ENCODE results near the gene ROR1. TPM values are rescaled to one million over a fixed set of nuclear protein-coding genes. Genes with fewer than 3 reads are reported as not detected.

ROR1 gene
- total RNA-seq, 1 experiment from 2014 or later, result 56.3 TPM

GRCh38 chr1:63937461-63938022 lies 163.7 kb downstream of the ROR1 start (continued):
- TF ChIP-seq, protein P1, sequence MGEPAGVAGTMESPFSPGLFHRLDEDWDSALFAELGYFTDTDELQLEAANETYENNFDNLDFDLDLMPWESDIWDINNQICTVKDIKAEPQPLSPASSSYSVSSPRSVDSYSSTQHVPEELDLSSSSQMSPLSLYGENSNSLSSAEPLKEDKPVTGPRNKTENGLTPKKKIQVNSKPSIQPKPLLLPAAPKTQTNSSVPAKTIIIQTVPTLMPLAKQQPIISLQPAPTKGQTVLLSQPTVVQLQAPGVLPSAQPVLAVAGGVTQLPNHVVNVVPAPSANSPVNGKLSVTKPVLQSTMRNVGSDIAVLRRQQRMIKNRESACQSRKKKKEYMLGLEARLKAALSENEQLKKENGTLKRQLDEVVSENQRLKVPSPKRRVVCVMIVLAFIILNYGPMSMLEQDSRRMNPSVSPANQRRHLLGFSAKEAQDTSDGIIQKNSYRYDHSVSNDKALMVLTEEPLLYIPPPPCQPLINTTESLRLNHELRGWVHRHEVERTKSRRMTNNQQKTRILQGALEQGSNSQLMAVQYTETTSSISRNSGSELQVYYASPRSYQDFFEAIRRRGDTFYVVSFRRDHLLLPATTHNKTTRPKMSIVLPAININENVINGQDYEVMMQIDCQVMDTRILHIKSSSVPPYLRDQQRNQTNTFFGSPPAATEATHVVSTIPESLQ (CRISPR knock-in tag; IDR thresholded peaks at IDR 0.05), result no peak
- TF ChIP-seq, protein P2, sequence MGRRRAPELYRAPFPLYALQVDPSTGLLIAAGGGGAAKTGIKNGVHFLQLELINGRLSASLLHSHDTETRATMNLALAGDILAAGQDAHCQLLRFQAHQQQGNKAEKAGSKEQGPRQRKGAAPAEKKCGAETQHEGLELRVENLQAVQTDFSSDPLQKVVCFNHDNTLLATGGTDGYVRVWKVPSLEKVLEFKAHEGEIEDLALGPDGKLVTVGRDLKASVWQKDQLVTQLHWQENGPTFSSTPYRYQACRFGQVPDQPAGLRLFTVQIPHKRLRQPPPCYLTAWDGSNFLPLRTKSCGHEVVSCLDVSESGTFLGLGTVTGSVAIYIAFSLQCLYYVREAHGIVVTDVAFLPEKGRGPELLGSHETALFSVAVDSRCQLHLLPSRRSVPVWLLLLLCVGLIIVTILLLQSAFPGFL (CRISPR knock-in tag; IDR thresholded peaks at IDR 0.05; ENCODE audit: borderline replicate concordance), result no peak
- no peak for TF ChIP-seq ZNF121 (CRISPR knock-in tag; IDR thresholded peaks at IDR 0.05)
- no peak for TF ChIP-seq ZNF263 (CRISPR knock-in tag; IDR thresholded peaks at IDR 0.05; ENCODE audit: low read depth)
- TF ChIP-seq, protein P3, sequence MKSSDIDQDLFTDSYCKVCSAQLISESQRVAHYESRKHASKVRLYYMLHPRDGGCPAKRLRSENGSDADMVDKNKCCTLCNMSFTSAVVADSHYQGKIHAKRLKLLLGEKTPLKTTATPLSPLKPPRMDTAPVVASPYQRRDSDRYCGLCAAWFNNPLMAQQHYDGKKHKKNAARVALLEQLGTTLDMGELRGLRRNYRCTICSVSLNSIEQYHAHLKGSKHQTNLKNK (CRISPR knock-in tag; IDR thresholded peaks at IDR 0.05), result no peak
- TF ChIP-seq GABPB1 (CRISPR knock-in tag; IDR thresholded peaks at IDR 0.05), result no peak

DNA sequence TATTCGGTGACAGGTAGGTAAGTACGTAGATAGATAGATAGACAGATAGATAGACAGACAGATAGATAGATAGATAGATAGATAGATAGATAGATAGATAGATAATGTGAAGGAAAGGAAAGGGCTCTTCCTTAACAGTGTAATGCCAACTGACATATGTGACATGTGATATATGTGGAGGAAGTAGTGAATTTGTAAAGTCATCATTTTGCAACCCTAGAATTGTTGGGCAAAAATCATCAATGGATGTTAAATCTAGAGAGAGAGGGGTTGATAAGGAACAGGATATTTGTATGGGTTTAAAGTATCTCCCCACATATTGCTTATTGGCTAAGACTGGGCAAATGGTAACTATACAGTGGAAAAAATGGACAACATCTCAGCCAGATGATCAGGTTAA lies 166.6 kb downstream of the ROR1 start:
- TF ChIP-seq ZBTB21 (CRISPR knock-in tag; IDR thresholded peaks at IDR 0.05; ENCODE audit: borderline replicate concordance), result no peak
- TF ChIP-seq HMGA2 (CRISPR knock-in tag; IDR thresholded peaks at IDR 0.05), result no peak
- TF ChIP-seq ZNF281 (CRISPR knock-in tag; IDR thresholded peaks at IDR 0.05), result no peak
- TF ChIP-seq CREM (CRISPR knock-in tag; IDR thresholded peaks at IDR 0.05), result no peak
- TF ChIP-seq FOXJ3 (CRISPR knock-in tag; IDR thresholded peaks at IDR 0.05; ENCODE audit: borderline replicate concordance), result no peak
- no peak for TF ChIP-seq ZBTB43 (CRISPR knock-in tag; IDR thresholded peaks at IDR 0.05)
- TF ChIP-seq ZNF396 (CRISPR knock-in tag; IDR thresholded peaks at IDR 0.05; ENCODE audit: borderline replicate concordance), result no peak
- no peaks in the 10 kb centered on the region for H3K9me3 Mint-ChIP-seq
- no peaks in the 10 kb centered on the region for H3K36me3 Mint-ChIP-seq
- ATAC-seq (no peak), DNase-seq (ENCODE audit: low spot score) (no peak)
- H3K4me1 Mint-ChIP-seq, result peaks cover 25% of the 10 kb centered on the region
- ChIA-PET CTCF (no interaction called here), POLR2A (no interaction called here)
- no peak overlapping the region for H3K4me3 Mint-ChIP-seq
- no peak overlapping the region for H3K27ac Mint-ChIP-seq
- H3K27me3 Mint-ChIP-seq (ENCODE audit: low read depth), result no peaks in the 10 kb centered on the region

GRCh38 chr1:63943393-63943792 lies 169.6 kb downstream of the ROR1 start:
- Mint-ChIP-seq H3K9me3 (no peaks in the 10 kb centered on the region), H3K4me3 (no peak overlapping the region), H3K4me1 (peaks cover 27% of the 10 kb centered on the region), H3K27me3 (ENCODE audit: low read depth) (no peaks in the 10 kb centered on the region), H3K27ac (no peak overlapping the region), H3K36me3 (no peaks in the 10 kb centered on the region)
- POLR2A ChIA-PET, result interaction anchor here (0.6 kb wide), 1 partner anchor 291 kb away, joined by 3 read pairs; no protein-coding TSS in a partner anchor
- no peak for DNase-seq (ENCODE audit: low spot score)
- CTCF ChIA-PET, result interaction anchor here (0.6 to 2.2 kb wide), 7 partner anchors 19 to 251 kb away, joined by 3 to 8 read pairs (median 6); no protein-coding TSS in a partner anchor
- peak; percentile 70 for ATAC-seq
- TF ChIP-seq, protein P3 (CRISPR knock-in tag; IDR thresholded peaks at IDR 0.05), result no peak
- TF ChIP-seq, protein P4, sequence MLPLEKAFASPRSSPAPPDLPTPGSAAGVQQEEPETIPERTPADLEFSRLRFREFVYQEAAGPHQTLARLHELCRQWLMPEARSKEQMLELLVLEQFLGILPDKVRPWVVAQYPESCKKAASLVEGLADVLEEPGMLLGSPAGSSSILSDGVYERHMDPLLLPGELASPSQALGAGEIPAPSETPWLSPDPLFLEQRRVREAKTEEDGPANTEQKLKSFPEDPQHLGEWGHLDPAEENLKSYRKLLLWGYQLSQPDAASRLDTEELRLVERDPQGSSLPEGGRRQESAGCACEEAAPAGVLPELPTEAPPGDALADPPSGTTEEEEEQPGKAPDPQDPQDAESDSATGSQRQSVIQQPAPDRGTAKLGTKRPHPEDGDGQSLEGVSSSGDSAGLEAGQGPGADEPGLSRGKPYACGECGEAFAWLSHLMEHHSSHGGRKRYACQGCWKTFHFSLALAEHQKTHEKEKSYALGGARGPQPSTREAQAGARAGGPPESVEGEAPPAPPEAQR (CRISPR knock-in tag; IDR thresholded peaks at IDR 0.05), result no peak
- TF ChIP-seq SOX15 (CRISPR knock-in tag; IDR thresholded peaks at IDR 0.05), result no peak
- TF ChIP-seq NR3C1 (CRISPR knock-in tag; conservative IDR thresholded peaks at IDR 0.05; ENCODE audit: low read depth), result no peak
- TF ChIP-seq IRF2 (CRISPR knock-in tag; IDR thresholded peaks at IDR 0.05; ENCODE audit: borderline replicate concordance, low read depth), result no peak
- TF ChIP-seq, protein P5, sequence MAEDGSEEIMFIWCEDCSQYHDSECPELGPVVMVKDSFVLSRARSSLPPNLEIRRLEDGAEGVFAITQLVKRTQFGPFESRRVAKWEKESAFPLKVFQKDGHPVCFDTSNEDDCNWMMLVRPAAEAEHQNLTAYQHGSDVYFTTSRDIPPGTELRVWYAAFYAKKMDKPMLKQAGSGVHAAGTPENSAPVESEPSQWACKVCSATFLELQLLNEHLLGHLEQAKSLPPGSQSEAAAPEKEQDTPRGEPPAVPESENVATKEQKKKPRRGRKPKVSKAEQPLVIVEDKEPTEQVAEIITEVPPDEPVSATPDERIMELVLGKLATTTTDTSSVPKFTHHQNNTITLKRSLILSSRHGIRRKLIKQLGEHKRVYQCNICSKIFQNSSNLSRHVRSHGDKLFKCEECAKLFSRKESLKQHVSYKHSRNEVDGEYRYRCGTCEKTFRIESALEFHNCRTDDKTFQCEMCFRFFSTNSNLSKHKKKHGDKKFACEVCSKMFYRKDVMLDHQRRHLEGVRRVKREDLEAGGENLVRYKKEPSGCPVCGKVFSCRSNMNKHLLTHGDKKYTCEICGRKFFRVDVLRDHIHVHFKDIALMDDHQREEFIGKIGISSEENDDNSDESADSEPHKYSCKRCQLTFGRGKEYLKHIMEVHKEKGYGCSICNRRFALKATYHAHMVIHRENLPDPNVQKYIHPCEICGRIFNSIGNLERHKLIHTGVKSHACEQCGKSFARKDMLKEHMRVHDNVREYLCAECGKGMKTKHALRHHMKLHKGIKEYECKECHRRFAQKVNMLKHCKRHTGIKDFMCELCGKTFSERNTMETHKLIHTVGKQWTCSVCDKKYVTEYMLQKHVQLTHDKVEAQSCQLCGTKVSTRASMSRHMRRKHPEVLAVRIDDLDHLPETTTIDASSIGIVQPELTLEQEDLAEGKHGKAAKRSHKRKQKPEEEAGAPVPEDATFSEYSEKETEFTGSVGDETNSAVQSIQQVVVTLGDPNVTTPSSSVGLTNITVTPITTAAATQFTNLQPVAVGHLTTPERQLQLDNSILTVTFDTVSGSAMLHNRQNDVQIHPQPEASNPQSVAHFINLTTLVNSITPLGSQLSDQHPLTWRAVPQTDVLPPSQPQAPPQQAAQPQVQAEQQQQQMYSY (CRISPR knock-in tag; IDR thresholded peaks at IDR 0.05), result no peak
- no peak for TF ChIP-seq ZNF263 (CRISPR knock-in tag; IDR thresholded peaks at IDR 0.05; ENCODE audit: low read depth)
- TF ChIP-seq NR2C2 (CRISPR knock-in tag; IDR thresholded peaks at IDR 0.05), result no peak
- TF ChIP-seq TCF7 (CRISPR knock-in tag; IDR thresholded peaks at IDR 0.05; ENCODE audit: low read depth), result no peak
